ENCODE measurements around the gene PLA2G2C. TPM values are rescaled to one million over a fixed set of nuclear protein-coding genes. Genes with fewer than 3 reads are reported as not detected.

Gene PLA2G2C
- total RNA-seq, 2 experiments from 2014 or later, result not detected

GRCh38 chr1:20115916-20116315, 70.4 kb downstream of the PLA2G2C start:
- no peak for ATAC-seq (ENCODE audit: low read depth)
- no peaks in the 10 kb centered on the region for H3K36me3 Mint-ChIP-seq
- peaks cover 10% of the 10 kb centered on the region for H3K27me3 Mint-ChIP-seq
- DNase-seq, result no peak
- no peak overlapping the region for H3K4me3 Mint-ChIP-seq
- POLR2A ChIA-PET, result no interaction called here
- no peak overlapping the region for H3K27ac Mint-ChIP-seq
- no peaks in the 10 kb centered on the region for H3K4me1 Mint-ChIP-seq
- no peaks in the 10 kb centered on the region for H3K9me3 Mint-ChIP-seq

GRCh38 chr1:20115479-20115878, 70.8 kb downstream of the PLA2G2C start:
- Mint-ChIP-seq H3K4me3 (no peak overlapping the region), H3K4me1 (no peaks in the 10 kb centered on the region), H3K27me3 (peaks cover 11% of the 10 kb centered on the region), H3K36me3 (no peaks in the 10 kb centered on the region), H3K27ac (no peak overlapping the region), H3K9me3 (no peaks in the 10 kb centered on the region)
- ATAC-seq (ENCODE audit: low read depth) (no peak), DNase-seq (no peak)
- POLR2A ChIA-PET, result no interaction called here

DNA sequence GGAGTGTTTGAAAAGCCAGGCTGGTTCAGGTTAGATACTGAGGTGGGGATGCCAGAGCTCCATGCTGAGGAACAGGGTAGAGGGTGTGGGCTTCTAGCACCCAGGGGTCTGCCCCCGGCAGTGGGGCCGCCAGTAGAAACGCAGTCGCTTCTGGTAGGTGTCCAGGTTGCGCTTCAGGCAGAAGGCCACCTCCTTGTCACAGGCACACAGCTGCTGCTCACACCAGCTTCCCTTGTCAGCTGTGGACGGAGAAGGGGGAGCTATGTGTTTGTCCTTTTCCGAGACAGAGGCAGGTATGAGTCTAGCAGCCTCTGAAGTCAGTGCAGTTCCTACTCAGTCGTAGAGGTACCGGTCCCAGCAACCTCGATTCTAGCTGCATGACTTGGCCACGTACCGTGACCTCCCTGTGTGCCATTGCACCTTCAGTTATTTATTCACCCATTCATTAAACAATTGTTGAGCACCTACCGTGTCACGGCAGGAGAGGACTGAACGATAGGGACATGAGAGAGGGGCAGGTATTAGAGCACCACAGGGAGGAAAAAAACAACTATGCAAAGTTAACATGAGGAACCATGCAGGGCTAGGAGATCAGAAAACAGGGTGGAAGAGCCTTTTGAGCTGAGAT, 72.2 kb downstream of the PLA2G2C start:
- no peak overlapping the region for H3K4me3 Mint-ChIP-seq
- no peaks in the 10 kb centered on the region for H3K4me1 Mint-ChIP-seq
- no peaks in the 10 kb centered on the region for H3K9me3 Mint-ChIP-seq
- no peak for ATAC-seq (ENCODE audit: low read depth)
- DNase-seq, result no peak
- POLR2A ChIA-PET, result no interaction called here
- H3K36me3 Mint-ChIP-seq, result no peaks in the 10 kb centered on the region
- no peak overlapping the region for H3K27ac Mint-ChIP-seq
- H3K27me3 Mint-ChIP-seq, result peaks cover 9% of the 10 kb centered on the region

Other genes with a start within 250 kb of the PLA2G2C start
- not detected for gene PLA2G2A, start 206.9 kb downstream of the PLA2G2C start, total RNA-seq
- not detected for gene PLA2G5, start 116.3 kb downstream of the PLA2G2C start, total RNA-seq
- gene PLA2G2D, start 67.0 kb downstream of the PLA2G2C start, total RNA-seq, result not detected
- gene PLA2G2F, start 47.2 kb downstream of the PLA2G2C start, total RNA-seq, result not detected
- under 1 TPM; 0.23 to 0.28 TPM for gene UBXN10, start 422 bp downstream of the PLA2G2C start, total RNA-seq
- not detected for gene VWA5B1, start 104.4 kb upstream of the PLA2G2C start, total RNA-seq

All from activated naive CD8-positive, alpha-beta T cell treated with anti-CD3 and anti-CD28 coated beads, Interleukin-2, amount 10 ng/mL, durations not matched to agents 7 days and 5 days (primary cell).